Right ventricle myocardium superior (tissue), 1 donor: ENCODE results near the gene PAPPA2. TPM values are rescaled to one million over a fixed set of nuclear protein-coding genes. Genes with fewer than 3 reads are reported as not detected.
"Not testable (repeated sequence)": the region's sequence is repeated elsewhere in the genome, so short reads cannot be mapped to it uniquely, and the experiment has no call there.

Source experiments
- ATAC-seq: fragments of 200-7000 bp; cut with Tn5 transposase; one replicate; pipeline ENCODE4 v1.9.1; 2020; ENCODE audit warnings: mild to moderate bottlenecking; ENCODE audit not compliant: poor library complexity
- DNase-seq: peaks from one replicate; pipeline ENCODE4 v3.0.0-alpha.2; 2020
- intact Hi-C: fragments of 100-400 bp; cut with DNase I; formaldehyde crosslinking; loops from one replicate; pipeline ENCODE4 v1.11.2; 2022
- total RNA-seq: library from RNA; stranded (reverse); fragmentation: NEBNext Ultra II Directional; extraction: Animal tissue kit (Norgen Biotek cat#: 25700); gene quantifications from one replicate; pipeline ENCODE4 v1.2.1, GENCODE V29; 2021
- donor health status: DM: no; HTN: yes; CAD: no; lungs with severe emphysema.

The PAPPA2 gene
- total RNA-seq, 1 donor from 2014 or later = 0.32 TPM

DNA sequence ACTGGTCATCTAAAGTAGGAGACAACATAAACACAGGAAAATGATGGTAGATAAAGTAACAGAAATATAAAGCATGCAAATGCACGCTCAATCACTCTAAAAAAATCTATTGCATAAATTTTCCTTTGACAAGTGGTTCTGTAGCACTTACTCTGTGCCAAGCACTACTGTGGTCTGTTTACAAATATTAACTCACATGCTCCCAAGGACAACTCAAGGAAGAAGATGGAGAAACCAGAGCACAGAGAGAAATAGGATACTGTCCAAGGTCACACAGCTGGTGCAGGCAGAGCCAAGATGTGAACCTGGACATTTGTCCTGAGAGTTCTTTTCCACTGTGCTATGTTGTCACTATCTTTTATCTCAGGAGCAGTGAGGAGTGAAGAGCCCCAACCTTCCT lies 105.2 kb downstream of the PAPPA2 start:
- no peak for ATAC-seq

DNA sequence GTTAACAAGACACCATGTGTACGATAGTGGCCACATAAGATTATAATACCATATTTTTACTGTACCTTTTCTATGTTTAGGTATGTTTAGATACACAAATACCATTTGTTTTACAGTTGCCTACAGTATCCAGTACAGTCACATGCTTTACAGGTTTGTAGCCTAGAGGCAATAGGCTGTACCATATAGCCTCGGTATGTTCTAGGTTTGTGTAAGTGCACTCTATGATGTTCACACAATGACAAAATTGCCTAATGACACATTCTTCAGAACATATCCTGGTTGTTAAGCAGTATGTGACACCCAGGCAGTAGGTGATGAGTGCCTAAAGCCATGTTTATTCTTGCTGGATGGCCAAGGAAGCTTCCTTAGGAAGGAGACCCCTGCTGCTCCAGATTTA lies 111.8 kb downstream of the PAPPA2 start:
- no peak for DNase-seq
- ATAC-seq = no peak
- intact Hi-C loops = no loop called here

More for the DNA sequence above, 105.2 kb downstream of the PAPPA2 start:
- intact Hi-C loops = no loop called here
- DNase-seq = no peak

DNA sequence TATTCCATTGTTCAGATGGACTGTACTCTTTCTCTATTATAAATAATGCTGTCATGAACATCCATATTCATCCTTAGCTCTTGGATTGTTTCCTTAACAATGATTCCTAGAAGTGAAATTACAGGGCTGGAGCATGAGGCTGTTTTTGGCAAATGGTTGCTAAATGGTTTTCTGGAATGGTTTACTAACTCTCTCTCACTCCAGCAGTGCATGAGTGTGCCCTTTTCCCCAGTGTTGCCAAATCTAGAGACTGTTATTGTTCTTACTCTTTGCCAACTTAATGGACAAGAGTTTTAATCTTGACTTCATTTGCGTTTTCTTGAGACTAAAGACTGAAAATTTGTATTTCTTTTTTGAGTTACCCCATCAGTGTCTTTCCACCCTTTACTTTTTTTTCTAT lies 113.0 kb downstream of the PAPPA2 start:
- ATAC-seq (no peak), DNase-seq (no peak)
- intact Hi-C loops = no loop called here

DNA sequence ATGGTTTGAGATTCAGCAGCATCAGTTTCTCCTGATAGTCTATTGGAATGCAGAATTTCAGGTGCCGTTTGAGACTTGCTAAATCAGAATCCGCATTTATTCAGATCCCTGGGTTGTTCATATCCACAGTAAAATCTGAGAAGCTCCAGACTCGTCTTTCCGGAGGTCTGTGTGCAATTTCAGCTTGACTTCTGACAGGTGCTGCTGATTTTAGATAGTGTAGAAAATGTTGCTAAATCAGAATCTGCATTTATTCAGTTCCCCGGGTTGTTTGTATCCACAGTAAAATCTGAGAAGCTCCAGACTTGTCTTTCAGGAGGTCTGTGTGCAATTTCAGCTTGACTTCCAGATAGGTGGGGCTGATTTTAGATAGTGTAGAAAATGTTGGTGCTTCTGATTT lies 113.7 kb downstream of the PAPPA2 start:
- DNase-seq (no peak), ATAC-seq (no peak)
- intact Hi-C loops = no loop called here

DNA sequence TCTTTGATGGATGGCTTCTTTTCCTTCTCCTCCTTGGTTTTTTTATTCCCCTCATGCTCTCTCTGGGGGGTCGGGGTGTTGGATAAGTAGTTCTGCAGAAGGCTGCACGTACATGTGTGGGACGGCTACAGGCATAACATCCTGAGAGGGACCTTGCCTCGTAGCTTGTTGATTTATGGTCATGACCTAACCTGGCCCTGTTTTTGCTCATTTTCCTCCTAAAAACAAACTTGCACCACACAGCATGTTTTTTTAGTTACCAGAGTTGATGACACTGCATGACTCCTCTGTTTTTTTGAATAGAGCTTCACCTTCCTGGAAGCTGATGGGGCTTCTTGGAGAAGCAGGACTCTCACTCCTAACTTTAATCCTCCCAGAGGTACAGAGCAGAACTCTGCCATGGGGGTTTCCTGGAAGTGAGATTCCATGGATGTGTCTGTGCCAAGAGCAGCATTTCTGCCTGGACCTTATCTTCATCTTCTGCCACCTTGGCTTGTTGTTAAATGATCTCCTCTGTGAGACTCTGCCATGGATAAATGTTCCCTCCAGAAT lies 114.7 kb downstream of the PAPPA2 start:
- no peak for DNase-seq
- intact Hi-C loops = no loop called here
- no peak for ATAC-seq

DNA sequence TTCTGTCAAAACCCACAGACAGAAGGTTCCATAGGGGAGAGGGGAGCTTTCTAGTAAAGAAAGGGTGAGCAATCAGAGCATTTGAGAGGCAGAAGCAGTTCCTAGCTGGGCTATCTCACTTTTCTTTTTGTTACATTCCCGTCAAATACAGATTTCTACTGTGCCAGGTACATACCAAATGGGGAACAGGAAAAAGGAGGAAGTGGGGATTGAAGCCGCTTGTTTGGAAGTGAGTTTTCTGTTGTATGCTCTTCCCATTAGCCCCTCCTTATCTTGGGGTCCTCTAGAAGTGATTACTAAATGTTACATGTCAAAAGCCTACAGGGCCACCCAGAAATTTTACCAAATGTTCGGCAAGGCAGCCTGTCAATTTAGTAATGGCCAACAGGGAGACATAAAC lies 116.1 kb downstream of the PAPPA2 start:
- ATAC-seq = no peak
- intact Hi-C loops = no loop called here
- no peak for DNase-seq

DNA sequence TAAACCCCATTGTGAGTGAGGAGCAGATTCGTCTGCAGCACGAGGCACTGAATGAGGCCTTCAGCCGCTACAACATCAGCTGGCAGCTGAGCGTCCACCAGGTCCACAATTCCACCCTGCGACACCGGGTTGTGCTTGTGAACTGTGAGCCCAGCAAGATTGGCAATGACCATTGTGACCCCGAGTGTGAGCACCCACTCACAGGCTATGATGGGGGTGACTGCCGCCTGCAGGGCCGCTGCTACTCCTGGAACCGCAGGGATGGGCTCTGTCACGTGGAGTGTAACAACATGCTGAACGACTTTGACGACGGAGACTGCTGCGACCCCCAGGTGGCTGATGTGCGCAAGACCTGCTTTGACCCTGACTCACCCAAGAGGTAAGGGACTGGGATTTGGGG lies 132.2 kb downstream of the PAPPA2 start:
- no peak for DNase-seq
- intact Hi-C loops = no loop called here
- ATAC-seq = no peak

DNA sequence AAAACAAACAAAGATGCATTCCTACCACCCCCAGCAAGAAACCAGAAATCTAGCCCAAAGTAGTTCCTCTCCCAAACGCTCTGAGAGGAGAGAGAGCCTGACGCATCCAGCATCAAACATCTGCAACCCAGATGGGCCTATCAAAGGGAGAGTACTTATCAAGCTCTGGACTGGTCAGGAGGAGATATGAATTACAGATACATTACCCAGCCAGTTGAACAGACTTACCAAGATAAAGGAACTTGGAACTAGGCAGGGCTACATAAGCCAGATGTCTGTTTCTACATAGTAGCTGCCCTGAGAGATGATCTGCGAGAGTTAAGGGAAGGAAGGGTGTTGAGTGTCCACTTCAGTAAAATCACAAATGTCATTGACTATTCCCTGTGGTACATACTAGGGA lies 138.4 kb downstream of the PAPPA2 start:
- DNase-seq (no peak), ATAC-seq (peak; percentile 41)
- intact Hi-C loops = no loop called here

DNA sequence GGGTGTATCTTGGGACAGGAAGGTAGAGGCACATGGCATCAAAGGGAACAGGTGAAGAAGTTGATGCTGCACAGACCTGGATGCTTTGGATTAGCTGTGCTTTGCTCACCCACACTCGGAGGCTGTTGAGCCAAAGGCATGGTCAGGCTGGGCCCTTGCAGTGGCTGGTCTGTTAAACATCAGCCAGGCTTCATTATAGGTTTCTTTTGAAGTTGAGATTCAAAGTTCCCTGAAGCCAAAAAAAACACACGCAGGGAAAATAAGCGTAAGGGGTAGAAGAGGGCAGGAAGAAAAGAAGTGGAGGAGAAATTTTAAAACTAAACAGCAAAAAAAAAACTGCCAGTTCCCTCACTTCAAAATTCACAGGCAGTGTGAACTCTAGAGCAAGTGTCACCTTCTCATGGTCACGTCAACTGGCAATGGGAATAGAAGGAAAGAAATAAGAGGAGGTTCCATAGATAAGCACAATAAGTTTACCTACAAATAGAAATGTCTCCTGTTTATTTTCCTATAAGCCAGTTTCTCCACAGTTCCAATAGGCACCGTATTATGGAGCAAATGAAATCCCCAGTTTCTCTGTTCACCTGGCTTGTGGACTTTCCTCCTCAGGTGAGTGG lies 139.5 kb downstream of the PAPPA2 start:
- no peak for ATAC-seq

DNA sequence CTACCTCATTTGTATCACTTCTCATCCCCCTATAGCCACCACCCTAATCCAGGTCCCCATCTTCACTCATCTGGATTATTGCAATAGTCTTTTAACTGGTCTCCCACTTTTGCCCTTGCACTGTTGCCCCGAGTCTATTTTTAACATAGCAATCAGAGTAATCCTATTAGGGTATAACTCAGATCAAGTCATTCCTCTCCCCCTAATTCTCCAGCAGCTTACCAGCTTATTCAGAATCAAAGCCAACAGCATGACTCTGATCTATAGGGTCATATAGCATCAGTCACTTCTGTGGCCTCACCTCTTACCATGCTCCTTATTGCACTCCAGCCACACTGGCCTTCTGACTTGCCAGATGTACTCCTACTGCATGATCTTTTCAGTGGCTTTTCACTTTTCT lies 140.7 kb downstream of the PAPPA2 start:
- intact Hi-C loops = no loop called here
- DNase-seq (no peak), ATAC-seq (no peak)

More for the DNA sequence above, 139.5 kb downstream of the PAPPA2 start:
- intact Hi-C loops = no loop called here
- no peak for DNase-seq

DNA sequence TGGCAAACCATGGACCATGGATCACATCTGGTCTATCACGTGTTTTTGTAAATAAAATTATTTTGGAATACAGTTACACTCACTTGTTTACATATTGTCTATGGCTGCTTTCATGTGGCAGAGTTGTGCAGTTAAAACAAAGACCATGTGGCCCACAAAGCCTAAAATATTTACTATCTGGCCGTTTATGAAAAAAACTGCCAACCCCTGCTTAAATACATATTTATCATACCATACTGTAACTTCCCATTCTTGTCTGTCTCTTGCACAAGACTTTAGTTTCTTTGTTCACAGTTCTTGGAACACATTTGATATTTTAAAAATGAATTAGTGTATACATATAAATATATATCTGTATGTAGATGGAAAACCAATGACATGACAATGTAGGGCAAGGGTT lies 141.5 kb downstream of the PAPPA2 start:
- no peak for ATAC-seq
- intact Hi-C loops = no loop called here

DNA sequence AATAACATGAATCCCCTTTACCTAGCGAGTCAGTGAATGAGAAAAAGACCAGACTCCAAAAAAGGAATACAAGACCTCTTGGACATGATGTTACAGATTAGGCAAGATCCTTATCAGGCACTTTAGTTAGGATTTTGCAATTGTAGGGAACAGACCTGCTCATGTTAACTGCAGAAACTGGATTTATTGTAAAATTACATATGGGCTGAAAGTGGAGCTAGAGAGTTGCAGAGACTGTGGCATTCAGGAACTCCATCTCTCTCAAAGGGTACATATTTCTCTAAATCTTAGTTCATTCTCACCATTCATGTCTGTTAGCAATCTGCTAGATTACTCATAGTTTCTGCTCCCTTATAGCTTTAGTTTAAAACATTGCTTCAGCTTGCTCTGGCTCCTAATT lies 142.2 kb downstream of the PAPPA2 start:
- DNase-seq (no peak), ATAC-seq (no peak)
- intact Hi-C loops = no loop called here

More for the DNA sequence above, 141.5 kb downstream of the PAPPA2 start:
- no peak for DNase-seq

DNA sequence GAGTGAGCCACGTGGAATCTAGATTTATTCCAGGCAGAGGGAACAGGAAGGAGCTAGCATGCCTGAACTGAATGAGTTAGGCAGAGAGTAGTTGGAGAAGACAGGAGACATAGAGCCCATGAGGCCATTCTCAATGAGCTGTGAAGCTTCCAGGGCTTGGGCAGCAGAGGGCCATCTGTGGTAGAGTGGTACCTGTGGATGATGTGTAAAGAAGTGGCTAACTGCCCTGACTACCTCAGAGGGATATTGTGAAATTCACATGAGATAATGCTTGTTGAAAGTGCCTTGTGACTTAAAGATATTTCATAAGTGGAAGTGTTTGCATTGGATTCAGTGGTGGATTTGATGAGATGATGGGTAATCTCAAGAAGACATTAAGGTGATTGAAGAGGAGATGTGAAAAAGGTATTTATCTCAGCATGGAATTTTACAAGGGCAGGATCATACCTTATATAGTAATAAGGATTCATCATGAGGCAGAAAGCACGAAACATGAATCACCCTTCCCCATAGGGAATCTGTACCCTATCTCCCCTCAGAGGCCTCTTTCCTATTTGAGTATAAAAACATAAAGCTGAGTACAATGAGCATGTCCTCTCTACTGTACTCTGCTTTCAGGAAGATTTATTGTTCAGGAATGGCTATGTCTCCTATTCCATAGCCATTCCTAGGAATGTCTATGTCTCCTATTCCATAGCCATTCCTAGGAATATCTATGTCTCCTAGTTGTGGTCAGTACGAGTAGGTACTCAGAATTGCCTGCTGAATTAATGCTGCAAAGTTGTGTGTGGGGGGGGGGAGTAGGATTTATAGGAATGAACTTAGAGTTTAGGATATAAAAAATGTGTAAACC lies 146.8 kb downstream of the PAPPA2 start:
- intact Hi-C loops = no loop called here
- ATAC-seq (no peak), DNase-seq (no peak)

DNA sequence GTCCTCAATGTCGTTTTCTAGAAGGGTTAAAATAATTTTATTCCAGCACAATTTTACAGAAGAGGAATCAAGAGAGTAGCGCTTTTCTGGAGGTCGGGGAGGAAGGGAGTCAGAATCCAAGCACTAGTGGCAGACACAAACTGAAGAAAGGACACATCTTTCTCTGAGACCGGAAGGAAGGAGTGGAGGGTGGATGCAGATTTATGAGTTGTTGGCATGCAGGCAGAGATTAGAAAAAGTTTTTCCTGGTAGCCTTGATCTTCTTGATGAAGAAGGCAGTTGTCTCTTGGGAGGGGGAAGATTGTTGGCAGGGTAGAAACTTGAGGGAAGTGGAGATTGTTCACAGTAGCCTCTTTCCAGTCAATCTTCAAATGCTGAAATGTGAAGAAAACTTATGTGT lies 149.8 kb downstream of the PAPPA2 start:
- DNase-seq = no peak
- no peak for ATAC-seq
- intact Hi-C loops = no loop called here

DNA sequence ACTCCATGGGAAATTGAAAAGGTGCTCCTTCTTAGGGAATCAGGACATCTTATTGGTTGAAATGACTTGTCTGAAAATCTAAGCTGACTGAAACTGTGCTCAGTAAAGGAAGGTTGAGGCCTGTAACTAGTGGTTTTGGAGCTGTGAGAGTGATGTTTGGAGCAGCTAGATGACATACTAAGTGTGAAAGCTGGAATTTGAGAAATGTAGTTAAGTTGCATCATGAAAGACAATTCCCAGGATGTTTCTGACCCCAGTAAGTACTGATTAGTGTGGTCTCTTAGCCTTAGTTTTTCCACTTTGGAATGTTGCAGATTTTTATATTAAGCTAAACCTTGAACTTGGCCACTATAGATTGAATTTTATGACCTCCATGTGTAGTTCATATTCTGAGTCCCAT lies 154.9 kb downstream of the PAPPA2 start:
- ATAC-seq (no peak), DNase-seq (no peak)
- intact Hi-C loops = no loop called here

DNA sequence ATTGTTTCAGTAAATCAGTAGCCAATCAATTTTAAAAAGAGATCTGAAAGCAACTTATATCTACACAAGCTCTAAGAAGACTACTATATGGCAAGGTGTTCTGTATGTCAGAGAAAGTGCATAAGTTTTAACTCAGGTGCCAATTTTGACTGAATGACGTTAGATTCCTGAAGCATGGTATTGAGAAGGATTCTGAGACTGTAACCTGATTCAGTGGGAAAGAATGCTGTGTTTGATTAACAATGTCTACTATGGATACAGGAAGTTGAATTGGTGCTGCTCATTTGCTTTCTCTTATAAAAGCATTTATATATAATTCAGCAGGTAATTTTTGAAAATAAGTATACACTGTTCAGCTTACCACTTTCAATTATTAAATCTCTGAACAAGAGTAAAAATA lies 156.3 kb downstream of the PAPPA2 start:
- ATAC-seq = no peak
- DNase-seq = no peak
- intact Hi-C loops = no loop called here

DNA sequence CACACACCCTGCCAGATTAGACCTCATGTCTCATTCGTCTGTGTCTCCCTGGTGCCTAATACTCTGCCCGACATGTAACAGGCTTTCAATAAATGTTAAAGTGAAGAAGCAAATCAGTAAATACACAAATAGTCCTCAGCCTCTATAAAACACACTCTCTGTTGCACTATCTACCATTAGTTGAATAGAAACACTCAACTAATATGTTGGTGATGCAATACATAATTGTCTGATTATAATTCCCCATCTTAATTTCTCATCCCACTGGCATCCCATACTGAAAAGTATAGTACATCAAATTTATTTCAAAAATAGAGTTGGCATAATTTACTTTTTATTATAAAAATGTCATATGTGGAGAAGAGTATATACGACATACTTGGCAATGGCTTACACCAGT lies 162.4 kb downstream of the PAPPA2 start:
- ATAC-seq (no peak), DNase-seq (no peak)
- intact Hi-C loops = no loop called here

DNA sequence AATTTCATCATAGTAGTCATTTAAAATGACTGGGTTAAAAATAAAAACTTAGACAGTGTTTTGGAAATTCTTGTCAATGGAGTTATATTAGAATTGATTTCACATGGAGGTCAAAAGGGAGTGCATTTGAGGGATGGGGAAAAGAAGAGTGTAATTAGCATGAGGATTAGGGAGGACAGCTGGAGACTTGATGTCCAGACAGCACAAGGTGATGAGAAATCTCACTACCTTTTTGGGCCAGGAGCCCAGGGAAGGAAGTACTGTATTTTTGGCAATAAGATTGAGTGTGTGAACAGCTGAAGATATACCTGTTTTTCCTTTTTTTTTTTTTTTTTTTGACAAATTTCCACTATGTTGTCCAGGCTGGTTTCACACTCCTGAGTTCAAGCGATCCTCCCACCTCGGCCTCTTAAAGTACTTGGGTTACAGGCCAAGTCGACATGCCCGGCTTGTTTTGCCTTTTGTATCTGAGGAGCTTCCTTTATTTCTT lies 163.6 kb downstream of the PAPPA2 start:
- ATAC-seq (no peak), DNase-seq (no peak)
- intact Hi-C loops = no loop called here

DNA sequence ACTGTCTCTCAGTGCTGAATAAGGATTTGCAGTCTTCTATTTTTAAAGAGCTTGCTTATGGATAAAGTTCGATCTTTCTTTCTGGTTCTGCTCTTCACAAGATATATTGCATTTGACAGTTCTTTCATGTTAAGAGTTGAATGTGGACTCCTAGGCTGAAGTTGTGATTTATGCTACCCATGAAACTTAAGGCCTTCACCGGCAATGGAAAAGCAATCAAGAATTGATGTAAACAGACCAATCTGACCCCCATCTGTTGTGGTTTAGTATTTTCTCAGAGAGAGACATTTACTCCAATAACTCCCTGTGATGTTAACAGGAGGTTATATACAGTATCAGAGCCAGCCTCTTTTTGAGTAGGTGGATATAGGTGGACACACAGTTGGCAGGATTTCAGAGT lies 165.8 kb downstream of the PAPPA2 start:
- DNase-seq (no peak), ATAC-seq (no peak)
- intact Hi-C loops = no loop called here

DNA sequence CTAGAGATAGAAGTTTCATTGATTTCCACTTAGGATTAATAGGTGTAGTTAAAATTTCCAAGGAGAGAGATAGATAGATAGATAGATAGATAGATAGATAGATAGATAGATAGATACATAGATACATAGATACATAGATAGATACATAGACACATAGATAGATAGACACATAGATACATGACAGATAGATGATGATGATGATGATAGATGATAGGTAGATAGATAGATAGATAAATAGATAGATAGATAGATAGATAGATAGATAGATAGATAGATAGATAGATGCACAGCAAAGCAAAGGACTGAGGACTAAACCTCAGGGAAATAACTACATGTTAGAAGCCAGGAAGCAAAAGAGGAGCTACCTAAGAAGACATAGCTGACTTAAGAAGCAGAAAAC lies 171.8 kb downstream of the PAPPA2 start:
- DNase-seq, ATAC-seq, intact Hi-C loops: not testable (repeated sequence)
